Panc1 (cell line): Measurements from ENCODE around the gene POMC. TPM values are rescaled to one million over a fixed set of nuclear protein-coding genes. Genes with fewer than 3 reads are reported as not detected.

Experiments used
- ATAC-seq: fragments of 200-7000 bp; cut with Tn5 transposase; 2 replicates; pipeline ENCODE4 v1.9.1; 2020; ENCODE audit warnings: mild to moderate bottlenecking, moderate library complexity
- BruUV-seq: library from RNA; stranded (reverse); fragments of 400-500 nt; replicated peaks from 2 replicates; lab custom pipeline; 2021; lab: Mats Ljungman, UMichigan
- CTCF ChIA-PET: fragments of 300-600 bp; sonication (Branson Sonifier 250); formaldehyde crosslinking; loops from one replicate; lab custom pipeline; 2022; ENCODE audit warnings: antibody characterized with exemption; lab: Charles Lee
- POLR2A ChIA-PET: fragments of 300-600 bp; sonication (Branson Sonifier 250); formaldehyde crosslinking; loops from one replicate; lab custom pipeline; 2022; ENCODE audit warnings: antibody characterized with exemption; lab: Charles Lee
- DNase-seq: peaks from one replicate; pipeline ENCODE4 v3.0.0-alpha.2; 2010; ENCODE audit warnings: low read depth, low spot score
- H3K27ac ChIP-seq: 2 replicates; pipeline ENCODE4 v1.5.1; 2011; ENCODE audit warnings: mild to moderate bottlenecking, low read length, inconsistent platforms
- H3K27me3 ChIP-seq: fragments of 200-500 bp; sonication (Bioruptor generic); 2 replicates; pipeline ENCODE4 v1.6.0; 2014; ENCODE audit warnings: low read length, inconsistent platforms; ENCODE audit not compliant: control insufficient read depth, insufficient read depth
- H3K36me3 ChIP-seq: fragments of 200-500 bp; sonication (Bioruptor generic); 2 replicates; pipeline ENCODE4 v1.5.1; 2014; ENCODE audit warnings: inconsistent platforms, mild to moderate bottlenecking, low read length, moderate library complexity; ENCODE audit not compliant: control insufficient read depth, insufficient read depth
- H3K4me1 ChIP-seq: 2 replicates; pipeline ENCODE4 v1.5.1; 2011; ENCODE audit warnings: inconsistent platforms, mild to moderate bottlenecking, low read length, moderate library complexity; ENCODE audit not compliant: control insufficient read depth, insufficient read depth
- H3K4me3 ChIP-seq, 2 experiments: 2 replicates each; pipeline ENCODE4 v1.5.1; 2011 to 2012; ENCODE audit warnings: low read depth in 2 of 2, low read length in 2 of 2, mild to moderate bottlenecking in 2 of 2, inconsistent platforms in 1 of 2, moderate library complexity in 1 of 2
- H3K9me3 ChIP-seq: fragments of 200-500 bp; sonication (Bioruptor generic); 2 replicates; pipeline ENCODE4 v1.5.1; 2014; ENCODE audit warnings: low read depth, mild to moderate bottlenecking, inconsistent platforms, low read length, moderate library complexity; ENCODE audit not compliant: control insufficient read depth, insufficient read depth
- CTCF ChIP-seq: fragments of 450-650 bp; IDR thresholded peaks from 2 replicates; pipeline ENCODE4 v1.5.1; 2017; ENCODE audit warnings: mild to moderate bottlenecking
- POLR2AphosphoS5 ChIP-seq: IDR thresholded peaks from 2 replicates; pipeline ENCODE4 v1.6.1; 2012; ENCODE audit warnings: mild to moderate bottlenecking, low read depth, low read length, moderate library complexity
- REST ChIP-seq, 2 experiments: IDR thresholded peaks; 2 replicates each; pipeline ENCODE4 v1.6.1; 2011 to 2012; ENCODE audit warnings: low read depth in 2 of 2, control low read depth in 1 of 2, low read length in 1 of 2, mild to moderate bottlenecking in 1 of 2, moderate library complexity in 1 of 2; ENCODE audit not compliant: insufficient read depth in 1 of 2
- SIN3A ChIP-seq: IDR thresholded peaks from 2 replicates; pipeline ENCODE4 v1.6.1; 2012; ENCODE audit warnings: low read depth, mild to moderate bottlenecking, low read length, moderate library complexity, borderline replicate concordance; ENCODE audit not compliant: insufficient read depth
- TCF7L2 ChIP-seq: IDR thresholded peaks from 2 replicates; pipeline ENCODE4 v1.6.1; 2011; ENCODE audit warnings: mild to moderate bottlenecking, low read depth, low read length, inconsistent platforms
- in situ Hi-C: cut with HindIII; loops from 2 replicates; pipeline ENCODE4 v1.10.0; 2016; ENCODE audit warnings: low sequenced_read_pairs, low pct_unique_long_range_greater_than_20kb
- intact Hi-C: fragments of 100-400 bp; cut with micrococcal nuclease; formaldehyde crosslinking; loops from one replicate; pipeline ENCODE4 v1.10.0; 2022; ENCODE audit not compliant: unreplicated experiment
- total RNA-seq: library from RNA; stranded (reverse); gene quantifications from one replicate; pipeline ENCODE4 v1.2.1, GENCODE V29; 2021; ENCODE audit not compliant: unreplicated experiment

The POMC gene
- total RNA-seq, 1 experiment from 2014 or later, result not detected

GRCh38 chr2:25123682-25124081 is 44.7 kb downstream of the POMC start:
- BruUV-seq, result no TSS peak
- Histone ChIP-seq H3K4me1 (no peaks in the 10 kb centered on the region), H3K36me3 (no peaks in the 10 kb centered on the region), H3K9me3 (no peaks in the 10 kb centered on the region), H3K4me3 (no peak overlapping the region), H3K27ac (no peak overlapping the region), H3K27me3 (no peaks in the 10 kb centered on the region)
- CTCF ChIA-PET, result no interaction called here
- POLR2A ChIA-PET, result no interaction called here
- TF ChIP-seq REST (IDR thresholded peaks at IDR 0.05; ENCODE audit: insufficient read depth in 1 of 2, low read depth in 2 of 2, low read length in 1 of 2) (no peak), POLR2AphosphoS5 (no peak), SIN3A (no peak), TCF7L2 (no peak), CTCF (no peak)
- DNase-seq (no peak), ATAC-seq (no peak)
- intact Hi-C loops (no loop called here), in situ Hi-C loops (no loop called here)

- CTCF ChIA-PET, result no interaction called here
- intact Hi-C loops, result no loop called here
- no peaks in the 10 kb centered on the region for H3K4me1 ChIP-seq
Measured at GRCh38 chr2:25122367-25122766, 46.0 kb downstream of the POMC start.

More at GRCh38 chr2:25122367-25122766, 46.0 kb downstream of the POMC start:
- in situ Hi-C loops, result no loop called here
- no TSS peak for BruUV-seq
- no peak overlapping the region for H3K27ac ChIP-seq
- H3K4me3 ChIP-seq, result no peak overlapping the region
- no peaks in the 10 kb centered on the region for H3K36me3 ChIP-seq
- TF ChIP-seq POLR2AphosphoS5, result no peak
- TF ChIP-seq TCF7L2, result no peak
- no peak for TF ChIP-seq REST (IDR thresholded peaks at IDR 0.05; ENCODE audit: insufficient read depth in 1 of 2, low read depth in 2 of 2, low read length in 1 of 2)
- TF ChIP-seq CTCF, result no peak
- no peak for TF ChIP-seq SIN3A
- POLR2A ChIA-PET, result no interaction called here
- H3K27me3 ChIP-seq, result no peaks in the 10 kb centered on the region
- no peaks in the 10 kb centered on the region for H3K9me3 ChIP-seq
- ATAC-seq (no peak), DNase-seq (no peak)
